Choroid plexus epithelial cell (primary cell): ENCODE results near the gene APOO.

ENCODE experiments used
- DNase-seq: peaks from one replicate; pipeline ENCODE4 v3.0.0-alpha.2; 2010; ENCODE audit warnings: low read depth
- H3K4me3 ChIP-seq: 2 replicates; pipeline ENCODE4 v1.5.1; 2011; ENCODE audit warnings: low read depth, mild to moderate bottlenecking, control low read depth, low read length, moderate library complexity
- TF ChIP-seq, protein P1 (sequence below): conservative IDR thresholded peaks from 2 replicates; pipeline ENCODE4 v1.5.1; 2011; ENCODE audit warnings: low read depth, mild to moderate bottlenecking, control low read depth, inconsistent platforms, low read length, moderate library complexity

The APOO gene

DNA sequence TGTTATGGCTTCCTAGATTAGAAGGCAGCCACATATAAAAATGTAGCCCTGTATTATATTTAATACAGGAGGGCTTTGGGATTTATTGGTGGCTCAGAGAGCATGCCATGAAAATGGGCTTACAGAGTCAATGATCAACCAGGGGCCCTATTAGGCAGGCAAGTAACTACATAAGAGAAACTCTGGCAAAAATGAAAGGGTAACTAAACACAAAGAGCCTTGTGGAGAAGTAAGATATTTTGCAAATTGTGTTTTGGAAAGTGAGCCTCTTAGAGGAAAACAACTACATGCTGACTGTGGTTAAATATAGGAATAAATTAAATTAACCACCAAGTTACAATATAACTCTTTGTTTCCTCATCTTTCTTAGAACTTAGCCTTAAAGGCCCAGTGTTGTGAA, 119.2 kb downstream of the APOO start:
- TF ChIP-seq, protein P1, sequence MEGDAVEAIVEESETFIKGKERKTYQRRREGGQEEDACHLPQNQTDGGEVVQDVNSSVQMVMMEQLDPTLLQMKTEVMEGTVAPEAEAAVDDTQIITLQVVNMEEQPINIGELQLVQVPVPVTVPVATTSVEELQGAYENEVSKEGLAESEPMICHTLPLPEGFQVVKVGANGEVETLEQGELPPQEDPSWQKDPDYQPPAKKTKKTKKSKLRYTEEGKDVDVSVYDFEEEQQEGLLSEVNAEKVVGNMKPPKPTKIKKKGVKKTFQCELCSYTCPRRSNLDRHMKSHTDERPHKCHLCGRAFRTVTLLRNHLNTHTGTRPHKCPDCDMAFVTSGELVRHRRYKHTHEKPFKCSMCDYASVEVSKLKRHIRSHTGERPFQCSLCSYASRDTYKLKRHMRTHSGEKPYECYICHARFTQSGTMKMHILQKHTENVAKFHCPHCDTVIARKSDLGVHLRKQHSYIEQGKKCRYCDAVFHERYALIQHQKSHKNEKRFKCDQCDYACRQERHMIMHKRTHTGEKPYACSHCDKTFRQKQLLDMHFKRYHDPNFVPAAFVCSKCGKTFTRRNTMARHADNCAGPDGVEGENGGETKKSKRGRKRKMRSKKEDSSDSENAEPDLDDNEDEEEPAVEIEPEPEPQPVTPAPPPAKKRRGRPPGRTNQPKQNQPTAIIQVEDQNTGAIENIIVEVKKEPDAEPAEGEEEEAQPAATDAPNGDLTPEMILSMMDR = no peak
- DNase-seq = no peak
- H3K4me3 ChIP-seq = no peak overlapping the region

DNA sequence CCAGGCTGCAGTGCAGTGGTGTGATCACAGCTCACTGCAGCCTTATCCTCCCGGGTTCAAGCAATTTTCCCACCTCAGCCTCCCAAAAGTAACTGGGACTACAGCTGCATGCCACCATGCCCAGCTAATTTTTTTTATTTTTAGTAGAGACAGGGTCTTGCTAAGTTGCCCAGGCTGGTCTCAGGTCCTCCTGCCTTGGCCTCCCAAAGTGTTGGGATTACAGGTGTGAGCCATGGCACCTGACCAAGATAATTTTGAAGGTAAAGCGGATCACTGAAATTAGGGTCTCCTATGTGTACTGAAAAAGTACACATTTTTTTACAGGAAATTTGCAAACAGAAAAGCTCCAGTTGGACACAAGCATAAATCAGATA, 120.0 kb downstream of the APOO start:
- no peak for DNase-seq
- H3K4me3 ChIP-seq = no peak overlapping the region

DNA sequence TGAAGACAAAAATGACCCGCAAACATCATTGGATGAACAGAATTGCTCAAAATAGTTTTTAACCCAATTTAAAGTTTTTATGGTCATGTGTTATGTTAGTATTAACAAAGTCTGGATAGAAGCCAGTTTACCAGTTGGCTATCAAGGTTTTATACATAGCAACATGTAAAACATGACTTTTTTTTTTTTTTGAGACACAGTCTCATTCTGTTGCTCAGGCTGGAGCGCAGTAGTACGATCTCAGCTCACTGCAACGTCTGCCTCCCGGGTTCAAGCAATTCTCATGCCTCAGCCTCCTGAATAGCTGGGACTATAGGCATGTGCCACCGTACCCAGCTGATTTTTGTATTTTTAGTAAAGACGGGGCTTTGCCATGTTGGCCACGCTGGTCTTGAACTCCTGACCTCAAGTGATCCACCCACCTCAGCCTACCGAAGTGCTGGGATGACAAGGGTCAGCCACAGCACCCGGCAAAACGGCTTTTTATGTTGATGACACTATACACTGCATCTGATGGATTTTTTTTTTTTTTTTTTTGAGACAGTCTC, 121.4 kb downstream of the APOO start:
- DNase-seq = peak; percentile 42
- TF ChIP-seq, protein P1 = no peak
- no peak overlapping the region for H3K4me3 ChIP-seq

More for the DNA sequence above, 120.0 kb downstream of the APOO start:
- TF ChIP-seq, protein P1 = no peak

DNA sequence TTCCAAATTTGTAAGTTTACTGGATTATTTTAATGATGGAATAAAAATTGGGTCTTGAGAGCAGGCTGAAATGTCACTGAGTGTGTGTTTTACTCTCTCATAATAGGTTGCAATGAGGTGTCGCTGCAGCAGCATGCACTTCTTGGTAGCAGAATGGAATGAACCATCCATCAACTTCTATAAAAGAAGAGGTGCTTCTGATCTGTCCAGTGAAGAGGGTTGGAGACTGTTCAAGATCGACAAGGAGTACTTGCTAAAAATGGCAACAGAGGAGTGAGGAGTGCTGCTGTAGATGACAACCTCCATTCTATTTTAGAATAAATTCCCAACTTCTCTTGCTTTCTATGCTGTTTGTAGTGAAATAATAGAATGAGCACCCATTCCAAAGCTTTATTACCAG, 122.2 kb downstream of the APOO start:
- peak; percentile 12 for DNase-seq
- TF ChIP-seq, protein P1 = no peak
- peak overlapping the region; percentile 16 for H3K4me3 ChIP-seq

DNA sequence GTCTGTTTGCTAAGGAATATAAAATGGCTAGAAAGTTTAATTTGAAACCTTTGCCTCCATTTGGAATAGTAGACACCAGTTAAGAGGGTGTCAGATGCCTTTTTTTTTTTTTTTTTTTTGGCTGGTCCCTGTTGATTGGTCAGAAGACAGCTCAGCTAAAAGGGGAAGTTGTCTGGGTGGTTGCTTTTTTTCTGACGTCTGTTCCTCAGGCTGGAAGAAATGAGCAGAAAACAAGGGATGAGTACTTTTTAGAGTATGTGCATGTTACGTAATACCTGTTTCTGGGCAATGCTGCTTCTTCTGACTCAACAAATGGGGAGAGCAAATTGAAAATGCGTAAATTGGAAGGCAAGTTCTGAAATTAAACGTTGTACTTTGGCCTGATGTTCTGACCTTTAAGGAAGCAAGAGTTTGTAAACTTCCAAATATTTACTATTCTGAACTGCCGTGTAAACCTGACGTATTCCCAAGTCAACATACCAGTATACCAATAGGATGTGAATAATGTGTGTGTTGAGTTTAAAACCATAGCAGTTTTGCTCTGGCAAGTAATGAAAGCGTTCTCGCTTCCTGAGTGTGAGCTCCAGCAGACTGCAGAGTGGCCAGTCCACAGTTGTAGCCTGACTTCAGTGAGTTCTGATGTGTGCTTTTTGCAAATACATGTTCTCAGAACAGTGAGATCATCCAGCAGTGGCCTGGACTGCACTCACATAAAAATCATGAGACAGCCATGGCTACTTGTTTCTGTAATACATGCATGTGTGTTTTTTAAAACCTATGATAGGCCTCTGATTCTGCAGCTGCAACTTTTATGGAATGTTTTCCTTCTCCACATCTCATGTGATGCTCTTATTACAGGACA, 123.0 kb downstream of the APOO start:
- DNase-seq = peak; percentile 89
- TF ChIP-seq, protein P1 = no peak
- peak overlapping the region; percentile 78 for H3K4me3 ChIP-seq

DNA sequence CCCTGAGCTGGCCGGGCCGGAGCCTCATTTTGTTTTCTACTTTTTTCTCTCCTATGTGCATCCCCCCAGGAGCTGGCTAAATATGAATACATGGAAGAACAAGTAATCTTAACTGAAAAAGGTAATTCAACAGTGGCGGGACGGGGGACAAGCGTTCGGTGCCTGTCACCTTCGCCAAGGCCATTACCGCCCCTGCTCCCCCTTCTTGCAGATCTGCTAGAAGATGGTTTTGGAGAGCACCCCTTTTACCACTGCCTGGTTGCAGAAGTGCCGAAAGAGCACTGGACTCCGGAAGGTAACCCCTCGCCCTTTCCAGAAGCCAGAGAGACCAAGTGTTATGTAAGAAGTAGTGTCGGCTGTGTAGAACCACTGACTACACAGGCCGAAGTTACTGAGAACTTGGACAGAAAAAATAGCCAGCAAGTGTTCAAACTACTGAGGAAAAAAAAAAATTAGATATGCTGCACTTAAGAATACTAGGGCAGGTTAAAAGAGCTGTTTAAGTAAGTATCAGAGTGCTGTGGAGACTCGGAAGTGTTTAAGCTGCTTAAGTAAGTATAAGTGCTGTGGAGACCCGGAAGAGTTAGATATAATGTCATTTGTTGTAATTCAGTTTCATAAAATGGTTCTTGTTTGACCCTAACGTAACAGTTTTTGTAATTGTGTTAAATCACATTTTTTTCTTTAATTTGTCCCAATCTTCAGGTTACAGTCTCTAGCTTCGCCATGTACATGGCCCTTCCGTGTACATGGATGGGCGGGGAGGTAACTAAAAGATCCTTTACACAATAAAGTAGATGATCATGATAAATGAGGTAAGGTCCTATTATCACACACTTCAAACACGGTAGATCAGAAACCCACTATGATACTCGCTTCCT, 123.9 kb downstream of the APOO start:
- DNase-seq = peak; percentile 24
- TF ChIP-seq, protein P1 = no peak
- H3K4me3 ChIP-seq = peak overlapping the region; percentile 78
